ENCODE measurements around the gene MARK3. TPM values are rescaled to one million over a fixed set of nuclear protein-coding genes. Genes with fewer than 3 reads are reported as not detected.

MARK3 gene
- total and polyA plus RNA-seq, 10 of the 15 experiments (the other 5 are each of a cell fraction or from before 2014, with no cell fraction given) = 10.7 to 75.1 (median 41.4) TPM

- TF ChIP-seq MLLT1 (IDR thresholded peaks at IDR 0.05) (no peak), ZNF687 (IDR thresholded peaks at IDR 0.05) (no peak), KAT2A (conservative IDR thresholded peaks at IDR 0.05; ENCODE audit: control insufficient read depth, low read depth, low read length) (no peak), RAD51 (IDR thresholded peaks at IDR 0.05) (no peak), YY1 (IDR thresholded peaks at IDR 0.05; ENCODE audit: low read depth, low read length) (no peak)
These were observed 15.3 kb downstream of the MARK3 start (continued) for GRCh38 chr14:103400537-103400936.

All from GM12878 (cell line).